Astrocyte (in vitro differentiated cells and primary cell): Measurements from ENCODE around the gene MAPK8IP1. TPM values are rescaled to one million over a fixed set of nuclear protein-coding genes. Genes with fewer than 3 reads are reported as not detected.

Experiments
- DNase-seq: peaks from one replicate; pipeline ENCODE4 v3.0.0-alpha.2; 2010; ENCODE audit warnings: low read depth
- FAIRE-seq: peaks from 2 replicates; lab custom pipeline; 2011; peaks lifted over from hg19 to GRCh38; lab: Jason Lieb, UNC
- H2AFZ ChIP-seq: 2 replicates; pipeline ENCODE4 v1.6.0; 2012; ENCODE audit warnings: low read depth, low read length, inconsistent platforms
- H3K27ac ChIP-seq: 2 replicates; pipeline ENCODE4 v1.5.1; 2011; ENCODE audit warnings: low read depth, low read length, inconsistent platforms
- H3K27me3 ChIP-seq: 2 replicates; pipeline ENCODE4 v1.6.0; 2011; ENCODE audit warnings: low read length, inconsistent platforms; ENCODE audit not compliant: insufficient read depth
- H3K36me3 ChIP-seq: 2 replicates; pipeline ENCODE4 v1.5.1; 2011; ENCODE audit warnings: low read length, inconsistent platforms; ENCODE audit not compliant: insufficient read depth
- H3K4me1 ChIP-seq: 2 replicates; pipeline ENCODE4 v1.5.1; 2011; ENCODE audit warnings: low read length, inconsistent platforms; ENCODE audit not compliant: insufficient read depth
- H3K4me2 ChIP-seq: 2 replicates; pipeline ENCODE4 v1.6.0; 2012; ENCODE audit warnings: low read length, inconsistent platforms
- H3K4me3 ChIP-seq: 2 replicates; pipeline ENCODE4 v1.5.1; 2011; ENCODE audit warnings: low read depth, mild to moderate bottlenecking, low read length, inconsistent platforms; ENCODE audit not compliant: insufficient read depth
- H3K79me2 ChIP-seq: 2 replicates; pipeline ENCODE4 v1.6.0; 2012; ENCODE audit warnings: mild to moderate bottlenecking, low read length, inconsistent platforms; ENCODE audit not compliant: insufficient read depth
- H3K9ac ChIP-seq: 2 replicates; pipeline ENCODE4 v1.6.0; 2012; ENCODE audit warnings: mild to moderate bottlenecking, low read length, inconsistent platforms
- H3K9me3 ChIP-seq: 2 replicates; pipeline ENCODE4 v1.5.1; 2012; ENCODE audit warnings: low read depth, mild to moderate bottlenecking, low read length, inconsistent platforms; ENCODE audit not compliant: insufficient read depth
- H4K20me1 ChIP-seq: 2 replicates; pipeline ENCODE4 v1.6.0; 2012; ENCODE audit warnings: low read length, inconsistent platforms; ENCODE audit not compliant: insufficient read depth
- H3K27ac Mint-ChIP-seq: one replicate; pipeline ENCODE4 v1.8.0; 2021; ENCODE audit warnings: mild to moderate bottlenecking, mixed read lengths; ENCODE audit not compliant: unreplicated experiment
- H3K27me3 Mint-ChIP-seq: one replicate; pipeline ENCODE4 v1.8.0; 2021; ENCODE audit warnings: low read depth, mixed read lengths; ENCODE audit not compliant: unreplicated experiment
- H3K36me3 Mint-ChIP-seq: one replicate; pipeline ENCODE4 v1.8.0; 2021; ENCODE audit warnings: low read depth, mixed read lengths; ENCODE audit not compliant: unreplicated experiment
- H3K4me1 Mint-ChIP-seq: one replicate; pipeline ENCODE4 v1.8.0; 2021; ENCODE audit warnings: low read depth, mixed read lengths; ENCODE audit not compliant: unreplicated experiment
- H3K4me3 Mint-ChIP-seq: one replicate; pipeline ENCODE4 v1.8.0; 2021; ENCODE audit warnings: mild to moderate bottlenecking, moderate library complexity, mixed read lengths; ENCODE audit not compliant: unreplicated experiment
- H3K9me3 Mint-ChIP-seq: one replicate; pipeline ENCODE4 v1.8.0; 2021; ENCODE audit warnings: mild to moderate bottlenecking, mixed read lengths; ENCODE audit not compliant: unreplicated experiment
- EZH2 ChIP-seq: IDR thresholded peaks from 2 replicates; pipeline ENCODE4 v1.6.1; 2012; ENCODE audit warnings: mild to moderate bottlenecking, low read length, inconsistent platforms; ENCODE audit not compliant: insufficient read depth
- total RNA-seq: library from RNA; stranded (reverse); gene quantifications from 2 replicates; pipeline ENCODE4 v1.2.1, GENCODE V29; 2021
- TF ChIP-seq, protein P1 (sequence below): IDR thresholded peaks from 2 replicates; pipeline ENCODE4 v1.5.1; 2011; ENCODE audit warnings: low read depth, mild to moderate bottlenecking, inconsistent platforms, low read length, moderate library complexity; ENCODE audit not compliant: insufficient read depth

Gene MAPK8IP1
- total RNA-seq, 1 donor from 2014 or later = 14.7 TPM

DNA sequence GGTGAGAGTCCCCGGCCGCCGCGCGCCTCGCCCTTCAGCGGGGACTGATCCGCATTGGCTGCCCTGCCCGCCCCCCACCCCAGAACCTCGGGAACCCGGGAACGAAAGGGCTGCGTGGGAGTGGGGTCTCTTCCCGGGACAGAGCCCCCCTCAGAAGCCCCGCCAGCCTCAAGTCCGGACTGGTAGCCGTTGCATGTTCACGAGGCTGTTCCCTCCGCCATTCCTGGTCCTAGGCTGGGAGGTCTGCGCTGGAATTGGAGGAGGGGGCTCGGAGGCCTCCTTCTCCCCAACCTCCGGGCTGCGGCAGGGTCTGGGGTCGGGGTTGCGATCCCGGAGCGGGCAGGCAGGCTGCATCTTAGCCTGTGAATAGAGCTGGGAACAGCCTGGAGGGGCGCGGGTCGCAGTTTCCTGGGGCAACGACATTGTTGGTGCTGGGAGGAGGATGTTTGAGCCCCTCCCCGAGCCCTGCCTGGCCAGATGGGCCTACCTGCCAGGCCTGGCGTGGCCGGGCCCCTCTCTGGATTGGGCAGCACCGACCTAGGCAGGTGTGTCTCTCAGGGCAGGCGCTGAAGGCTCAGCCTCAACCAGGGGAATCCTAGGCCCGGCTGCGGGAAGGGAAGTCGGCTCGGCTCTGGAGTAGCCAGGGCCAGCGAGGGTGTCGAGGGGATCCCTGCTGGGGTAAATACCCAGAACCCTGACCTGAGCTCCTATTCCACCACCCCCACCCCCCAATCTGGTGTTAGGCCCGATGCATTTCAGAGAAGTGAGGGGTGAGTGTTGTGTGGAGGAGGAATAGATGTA, 670 bp downstream of the MAPK8IP1 start:
- TF ChIP-seq, protein P1, sequence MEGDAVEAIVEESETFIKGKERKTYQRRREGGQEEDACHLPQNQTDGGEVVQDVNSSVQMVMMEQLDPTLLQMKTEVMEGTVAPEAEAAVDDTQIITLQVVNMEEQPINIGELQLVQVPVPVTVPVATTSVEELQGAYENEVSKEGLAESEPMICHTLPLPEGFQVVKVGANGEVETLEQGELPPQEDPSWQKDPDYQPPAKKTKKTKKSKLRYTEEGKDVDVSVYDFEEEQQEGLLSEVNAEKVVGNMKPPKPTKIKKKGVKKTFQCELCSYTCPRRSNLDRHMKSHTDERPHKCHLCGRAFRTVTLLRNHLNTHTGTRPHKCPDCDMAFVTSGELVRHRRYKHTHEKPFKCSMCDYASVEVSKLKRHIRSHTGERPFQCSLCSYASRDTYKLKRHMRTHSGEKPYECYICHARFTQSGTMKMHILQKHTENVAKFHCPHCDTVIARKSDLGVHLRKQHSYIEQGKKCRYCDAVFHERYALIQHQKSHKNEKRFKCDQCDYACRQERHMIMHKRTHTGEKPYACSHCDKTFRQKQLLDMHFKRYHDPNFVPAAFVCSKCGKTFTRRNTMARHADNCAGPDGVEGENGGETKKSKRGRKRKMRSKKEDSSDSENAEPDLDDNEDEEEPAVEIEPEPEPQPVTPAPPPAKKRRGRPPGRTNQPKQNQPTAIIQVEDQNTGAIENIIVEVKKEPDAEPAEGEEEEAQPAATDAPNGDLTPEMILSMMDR = no peak
- TF ChIP-seq EZH2 = peak; percentile 60
- H3K27me3 ChIP-seq = peaks cover 4% of the 10 kb centered on the region
- H3K4me3 ChIP-seq = peak overlapping the region; percentile 48
- FAIRE-seq (no peak), DNase-seq (no peak)
- no peak overlapping the region for H3K27ac ChIP-seq
- peak overlapping the region; percentile 83 for H3K4me2 ChIP-seq
- Mint-ChIP-seq H3K4me1 (peaks cover 11% of the 10 kb centered on the region), H3K9me3 (no peaks in the 10 kb centered on the region), H3K27ac (no peak overlapping the region), H3K36me3 (peaks cover 13% of the 10 kb centered on the region), H3K4me3 (peak overlapping the region; percentile 57), H3K27me3 (peaks cover 24% of the 10 kb centered on the region)
- H3K4me1 ChIP-seq = peaks cover 4% of the 10 kb centered on the region
- H4K20me1 ChIP-seq = peaks cover 29% of the 10 kb centered on the region
- H3K36me3 ChIP-seq = peaks cover under 1% of the 10 kb centered on the region
- H2AFZ ChIP-seq = peak overlapping the region; percentile 34
- H3K9ac ChIP-seq = no peak overlapping the region
- H3K79me2 ChIP-seq = no peaks in the 10 kb centered on the region
- H3K9me3 ChIP-seq = no peaks in the 10 kb centered on the region

DNA sequence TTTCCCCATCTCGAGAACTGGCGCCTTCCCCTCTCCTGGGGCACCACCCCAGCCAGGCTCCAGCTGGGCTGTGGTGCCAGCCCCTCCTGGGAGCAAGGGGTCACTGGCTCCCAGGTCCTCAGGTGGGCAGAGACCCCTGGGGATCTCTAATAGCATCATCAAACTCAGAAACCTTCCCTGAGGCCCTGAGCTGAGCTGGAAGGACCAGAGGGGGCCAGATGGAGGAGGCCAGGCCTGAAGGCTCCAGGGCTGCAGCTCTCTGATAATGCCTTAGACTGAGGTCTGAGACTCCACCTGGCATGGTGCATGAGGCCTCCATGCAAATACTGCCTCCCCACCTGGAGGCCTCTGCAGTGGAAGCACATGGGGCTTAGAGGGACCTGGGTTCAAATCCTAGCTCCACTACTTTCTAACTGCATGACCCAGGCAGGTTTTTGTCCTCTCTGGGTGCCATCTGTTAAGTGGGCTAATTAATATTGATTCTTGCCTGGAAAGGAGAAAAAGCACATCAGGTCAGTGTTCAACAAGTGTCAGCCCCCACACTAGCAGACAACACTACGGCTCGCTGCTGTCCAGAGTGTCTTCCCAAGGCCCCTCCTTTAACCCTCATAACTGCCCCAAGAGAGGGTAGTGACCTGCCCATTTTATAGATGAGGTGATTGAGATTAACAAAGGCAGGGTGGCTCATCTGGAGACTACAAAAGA, 1.5 kb downstream of the MAPK8IP1 start:
- no peak for FAIRE-seq
- Histone ChIP-seq H3K4me2 (no peak overlapping the region), H3K79me2 (no peaks in the 10 kb centered on the region), H3K4me1 (peaks cover 4% of the 10 kb centered on the region), H3K27ac (no peak overlapping the region), H3K4me3 (no peak overlapping the region), H3K9me3 (no peaks in the 10 kb centered on the region), H3K27me3 (peaks cover 4% of the 10 kb centered on the region), H2AFZ (no peak overlapping the region), H4K20me1 (peaks cover 21% of the 10 kb centered on the region), H3K36me3 (no peaks in the 10 kb centered on the region), H3K9ac (no peak overlapping the region)
- Mint-ChIP-seq H3K4me1 (peaks cover 5% of the 10 kb centered on the region), H3K4me3 (no peak overlapping the region), H3K36me3 (peaks cover 14% of the 10 kb centered on the region), H3K9me3 (no peaks in the 10 kb centered on the region), H3K27me3 (peaks cover 30% of the 10 kb centered on the region), H3K27ac (no peak overlapping the region)
- DNase-seq = no peak
- TF ChIP-seq, protein P1 = no peak
- TF ChIP-seq EZH2 = no peak
